Mesothelial cell of epicardium (in vitro differentiated cells): Measurements from ENCODE around the gene CTNNA1. TPM values are rescaled to one million over a fixed set of nuclear protein-coding genes. Genes with fewer than 3 reads are reported as not detected.

Experiments
- DNase-seq, 2 experiments: peaks; one replicate each; pipeline ENCODE4 v3.0.0; 2021; ENCODE audit warnings: low spot score in 2 of 2; ENCODE audit not compliant: unreplicated experiment in 2 of 2
- H3K27ac Mint-ChIP-seq: 2 replicates; pipeline ENCODE4 v1.8.0; 2021; ENCODE audit warnings: mixed read lengths
- H3K27me3 Mint-ChIP-seq: 2 replicates; pipeline ENCODE4 v1.8.0; 2021; ENCODE audit warnings: low read depth, mixed read lengths
- H3K36me3 Mint-ChIP-seq: 2 replicates; pipeline ENCODE4 v1.8.0; 2021; ENCODE audit warnings: mixed read lengths
- H3K4me1 Mint-ChIP-seq: 2 replicates; pipeline ENCODE4 v1.8.0; 2021; ENCODE audit warnings: mixed read lengths
- H3K4me3 Mint-ChIP-seq: 2 replicates; pipeline ENCODE4 v1.8.0; 2021; ENCODE audit warnings: mild to moderate bottlenecking, moderate library complexity, mixed read lengths
- H3K9me3 Mint-ChIP-seq: 2 replicates; pipeline ENCODE4 v1.8.0; 2021; ENCODE audit warnings: mixed read lengths
- CTCF ChIP-seq: fragments of 200-600 bp; sonication (generic); IDR thresholded peaks from one replicate; pipeline ENCODE4 v1.5.0; 2021; ENCODE audit warnings: antibody characterized with exemption; ENCODE audit not compliant: unreplicated experiment
- total RNA-seq: library from RNA; stranded (reverse); gene quantifications from 3 replicates; pipeline ENCODE4 v1.2.1, GENCODE V29; 2021

The CTNNA1 gene
- total RNA-seq, 1 donor from 2014 or later = 427 TPM

DNA sequence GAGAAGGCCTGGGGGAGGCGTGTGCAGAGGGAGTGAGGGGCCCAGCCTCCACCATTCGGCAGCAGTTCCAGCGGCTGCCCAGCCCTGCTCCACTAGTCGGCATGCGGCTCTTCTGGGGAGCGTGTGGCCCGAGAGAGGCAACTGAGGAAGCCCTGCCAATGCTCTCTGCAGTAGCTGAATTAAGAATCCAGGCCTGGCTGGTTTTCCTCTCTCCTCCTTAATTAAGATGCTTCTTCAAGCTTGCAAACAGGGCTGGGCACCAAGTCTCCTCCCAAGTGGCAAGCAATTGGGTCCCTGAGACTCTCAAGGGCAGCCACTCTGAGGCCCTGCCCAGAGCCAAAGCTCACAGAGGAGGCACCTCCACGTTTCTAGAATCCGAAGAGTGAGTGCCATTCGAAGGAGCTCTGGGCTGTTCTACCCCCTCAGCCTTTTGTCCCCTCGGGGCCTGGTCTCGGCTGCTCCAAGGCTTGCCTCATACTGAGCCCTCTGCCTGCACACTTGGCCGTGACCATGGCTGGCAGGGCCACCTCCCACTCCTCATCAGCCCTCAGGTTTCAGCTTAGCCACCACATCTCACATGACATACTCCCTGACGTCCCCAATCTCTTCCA, 197.3 kb downstream of the CTNNA1 start:
- no peaks in the 10 kb centered on the region for H3K27me3 Mint-ChIP-seq
- no peak for DNase-seq
- H3K4me1 Mint-ChIP-seq = peaks cover 52% of the 10 kb centered on the region
- no peak overlapping the region for H3K4me3 Mint-ChIP-seq
- no peak for TF ChIP-seq CTCF
- H3K9me3 Mint-ChIP-seq = no peaks in the 10 kb centered on the region
- peaks cover 8% of the 10 kb centered on the region for H3K36me3 Mint-ChIP-seq
- no peak overlapping the region for H3K27ac Mint-ChIP-seq

GRCh38 chr5:138951091-138951985, 198.1 kb downstream of the CTNNA1 start:
- Mint-ChIP-seq H3K27me3 (no peaks in the 10 kb centered on the region), H3K36me3 (peaks cover 6% of the 10 kb centered on the region), H3K27ac (no peak overlapping the region), H3K9me3 (no peaks in the 10 kb centered on the region), H3K4me1 (peaks cover 51% of the 10 kb centered on the region), H3K4me3 (no peak overlapping the region)
- DNase-seq = no peak
- TF ChIP-seq CTCF = no peak

GRCh38 chr5:138951986-138952735, 198.9 kb downstream of the CTNNA1 start:
- TF ChIP-seq CTCF = no peak
- Mint-ChIP-seq H3K36me3 (peaks cover 6% of the 10 kb centered on the region), H3K27me3 (no peaks in the 10 kb centered on the region), H3K9me3 (no peaks in the 10 kb centered on the region), H3K27ac (peak overlapping the region; percentile 61), H3K4me3 (no peak overlapping the region), H3K4me1 (peaks cover 51% of the 10 kb centered on the region)
- no peak for DNase-seq

- peaks cover 51% of the 10 kb centered on the region for H3K4me1 Mint-ChIP-seq
- DNase-seq = no peak
- no peaks in the 10 kb centered on the region for H3K9me3 Mint-ChIP-seq
- peaks cover 6% of the 10 kb centered on the region for H3K36me3 Mint-ChIP-seq
- H3K27me3 Mint-ChIP-seq = no peaks in the 10 kb centered on the region
- no peak for TF ChIP-seq CTCF
- H3K4me3 Mint-ChIP-seq = no peak overlapping the region
- H3K27ac Mint-ChIP-seq = peak overlapping the region; percentile 64
Measured at GRCh38 chr5:138952962-138953361, 199.7 kb downstream of the CTNNA1 start.

DNA sequence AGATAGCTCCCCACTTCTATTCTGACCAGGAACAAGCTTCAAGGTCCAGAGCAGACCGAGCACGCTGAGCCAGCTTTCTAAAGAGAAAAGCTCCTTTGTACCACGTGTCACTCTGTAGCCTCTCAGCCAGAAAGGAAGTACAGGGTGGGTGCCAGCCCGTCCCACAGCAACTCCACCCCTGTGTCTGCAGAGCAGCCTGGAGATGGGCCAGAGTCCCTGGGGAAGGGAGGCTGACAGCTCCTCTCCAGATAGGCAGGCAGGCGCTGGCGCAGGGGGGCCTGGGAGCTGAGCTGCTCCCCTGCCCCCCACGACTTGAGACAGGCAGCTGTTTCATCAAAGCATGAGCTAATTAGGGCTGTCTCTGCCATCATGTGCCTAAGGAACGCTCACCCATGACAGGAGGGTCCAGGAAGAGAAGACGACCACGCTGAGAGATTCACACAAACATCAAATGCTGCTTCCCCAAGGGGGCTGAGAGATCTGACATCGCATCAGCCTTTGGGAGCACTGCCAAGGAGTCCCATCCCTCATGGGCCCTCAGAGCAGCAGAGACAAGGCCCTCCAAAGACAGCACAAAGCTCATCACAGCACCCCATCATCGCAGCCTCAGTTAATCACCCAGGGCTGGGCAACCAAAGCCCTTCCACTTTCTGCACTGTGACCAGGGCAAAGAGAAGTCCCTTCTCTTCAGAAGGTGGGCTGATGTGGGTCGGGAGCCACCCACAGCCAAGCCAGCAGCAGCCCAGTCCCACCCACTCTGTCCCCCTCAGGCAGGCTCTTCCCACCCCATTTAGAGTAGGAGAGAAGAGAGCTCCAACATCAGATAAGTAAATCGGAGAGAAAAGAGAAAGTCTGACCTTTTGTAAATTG, 200.4 kb downstream of the CTNNA1 start:
- Mint-ChIP-seq H3K4me3 (no peak overlapping the region), H3K9me3 (no peaks in the 10 kb centered on the region), H3K27me3 (no peaks in the 10 kb centered on the region), H3K36me3 (peaks cover 6% of the 10 kb centered on the region), H3K4me1 (peaks cover 50% of the 10 kb centered on the region), H3K27ac (peak overlapping the region; percentile 66)
- no peak for TF ChIP-seq CTCF
- DNase-seq = no peak
